Cardiac fibroblast (primary cell): ENCODE measurements around the gene PTPRD.

Source experiments
- DNase-seq, 2 donors: peaks; one replicate each; pipeline versions ENCODE4 v3.0.0 to v3.0.0-alpha.2; 2010; ENCODE audit warnings: low read depth in 2 of 2
- H3K4me3 ChIP-seq, 2 donors: replicated peaks in 1 of 2; 1 replicate in 1 of 2; 2 replicates in 1 of 2; pipeline ENCODE4 v1.5.1; 2011; ENCODE audit warnings: low read depth in 2 of 2, low read length in 2 of 2, mild to moderate bottlenecking in 2 of 2, moderate library complexity in 1 of 2
- CTCF ChIP-seq: IDR thresholded peaks from one replicate; pipeline ENCODE4 v1.5.1; 2011; ENCODE audit warnings: low read depth, mild to moderate bottlenecking, low read length, inconsistent platforms

Gene PTPRD

DNA sequence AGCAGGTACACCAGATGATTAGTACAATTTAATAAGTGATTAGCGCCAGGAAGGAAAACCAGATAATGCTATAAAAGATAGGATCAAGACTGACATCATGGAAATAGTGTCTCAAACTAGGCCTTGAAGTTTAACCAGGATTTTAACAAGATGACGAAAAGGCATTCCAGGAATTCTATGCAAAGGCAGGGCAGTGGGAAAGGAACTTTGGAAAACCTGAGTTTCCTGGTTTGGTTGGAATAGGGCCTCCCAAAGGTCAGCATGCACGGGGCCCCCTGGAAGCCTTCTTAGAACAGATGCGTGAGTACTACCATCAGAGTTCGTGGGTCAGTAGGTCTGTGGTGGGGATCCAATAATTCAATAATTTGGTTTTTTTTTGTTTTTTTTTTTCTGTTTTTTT is 1878.0 kb downstream of the PTPRD start:
- H3K4me3 ChIP-seq = no peak overlapping the region
- no peak for TF ChIP-seq CTCF
- DNase-seq = no peak

GRCh38 chr9:8733131-8733954 is 1879.5 kb downstream of the PTPRD start:
- DNase-seq = peak; percentile 7 to 29
- peak overlapping the region in 1 of 2 donors; percentile 22 for H3K4me3 ChIP-seq

GRCh38 chr9:8732367-8733075 is 1880.3 kb downstream of the PTPRD start:
- no peak for DNase-seq
- no peak overlapping the region for H3K4me3 ChIP-seq
- TF ChIP-seq CTCF = no peak

More at GRCh38 chr9:8733131-8733954, 1879.5 kb downstream of the PTPRD start:
- no peak for TF ChIP-seq CTCF

DNA sequence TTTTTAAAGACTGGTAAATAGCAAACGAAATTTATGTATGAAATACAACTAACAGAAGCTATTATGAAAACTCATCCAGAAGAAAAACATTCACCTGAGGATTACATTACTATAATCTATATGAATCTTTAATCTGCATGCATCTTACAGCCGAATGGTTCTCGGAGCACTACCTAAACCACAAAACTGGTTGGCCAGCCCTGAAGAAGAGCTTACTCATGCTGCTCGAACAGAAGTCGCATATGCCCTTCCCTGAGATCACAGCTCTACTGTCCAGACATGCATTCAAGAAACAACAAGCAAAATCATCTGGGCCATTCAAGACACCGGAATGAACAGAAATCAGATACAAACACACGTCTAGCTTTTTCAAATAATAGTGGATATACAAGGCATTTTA is 1882.2 kb downstream of the PTPRD start:
- TF ChIP-seq CTCF = no peak
- DNase-seq = no peak

DNA sequence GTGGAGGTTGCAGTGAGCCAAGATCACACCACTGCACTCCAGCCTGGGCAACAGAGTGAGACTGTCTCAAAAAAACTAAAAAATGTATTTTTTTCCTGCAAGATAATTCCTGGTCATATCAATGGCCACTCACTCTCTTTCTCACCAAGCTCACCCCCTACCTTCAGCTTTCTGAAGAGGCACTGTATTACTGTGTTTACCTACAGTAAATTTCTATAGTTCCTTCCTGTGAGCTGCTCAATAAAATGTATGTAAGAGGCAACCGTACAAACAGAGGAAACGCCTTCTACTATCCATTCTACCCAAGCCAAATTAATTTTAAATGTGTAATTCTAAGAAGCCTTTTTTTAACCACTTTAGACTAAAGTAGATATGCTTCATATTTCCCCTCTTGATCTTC is 1883.9 kb downstream of the PTPRD start:
- no peak for TF ChIP-seq CTCF
- no peak for DNase-seq

More for the DNA sequence above, 1882.2 kb downstream of the PTPRD start:
- H3K4me3 ChIP-seq = no peak overlapping the region

GRCh38 chr9:8727191-8727590 is 1885.6 kb downstream of the PTPRD start:
- TF ChIP-seq CTCF = no peak
- no peak overlapping the region for H3K4me3 ChIP-seq
- DNase-seq = no peak

More for the DNA sequence above, 1883.9 kb downstream of the PTPRD start:
- no peak overlapping the region for H3K4me3 ChIP-seq
